NCI-H748 (cell line): ENCODE measurements around the gene ALDH3B1.
"Not testable (repeated sequence)": the region's sequence is repeated elsewhere in the genome, so short reads cannot be mapped to it uniquely, and the experiment has no call there.

Experiments used
- DNase-seq: peaks from one replicate; lab custom pipeline; 2025; ENCODE audit not compliant: unreplicated experiment; lab: John Stamatoyannopoulos, UW

Gene ALDH3B1

GRCh38 chr11:68010090-68011041 lies at the start of gene ALDH3B1:
Gene ALDH3B1 (plus strand): TSS chr11:68010327. CDS start chr11:68015298, 4,971 bp downstream.
- DNase-seq = no peak

GRCh38 chr11:67963217-67963616 lies 46.9 kb upstream of the ALDH3B1 start:
- DNase-seq = not testable (repeated sequence)

GRCh38 chr11:67963879-67964278 lies 46.2 kb upstream of the ALDH3B1 start:
- peak; percentile 8 for DNase-seq

- not testable (repeated sequence) for DNase-seq
These were observed 45.4 kb upstream of the ALDH3B1 start for GRCh38 chr11:67964746-67965145.

GRCh38 chr11:67965830-67966348 lies 44.2 kb upstream of the ALDH3B1 start:
- DNase-seq = not testable (repeated sequence)

GRCh38 chr11:67974746-67975145 lies 35.4 kb upstream of the ALDH3B1 start:
- DNase-seq = not testable (repeated sequence)

- DNase-seq = peak; percentile 45
These were observed 31.2 kb upstream of the ALDH3B1 start for GRCh38 chr11:67978766-67979418.

GRCh38 chr11:67981226-67981625 lies 28.9 kb upstream of the ALDH3B1 start:
- not testable (repeated sequence) for DNase-seq

- DNase-seq = not testable (repeated sequence)
These were observed 27.8 kb upstream of the ALDH3B1 start for GRCh38 chr11:67982255-67982857.

- DNase-seq = peak; percentile 29
These were observed 26.2 kb upstream of the ALDH3B1 start for GRCh38 chr11:67983951-67984350.

- not testable (repeated sequence) for DNase-seq
These were observed 24.8 kb upstream of the ALDH3B1 start for GRCh38 chr11:67985302-67985701.

- DNase-seq = not testable (repeated sequence)
These were observed 19.4 kb upstream of the ALDH3B1 start for GRCh38 chr11:67990546-67991346.

GRCh38 chr11:67991347-67992121 lies 18.6 kb upstream of the ALDH3B1 start:
- not testable (repeated sequence) for DNase-seq

- DNase-seq = peak; percentile 65
These were observed 16.3 kb upstream of the ALDH3B1 start for GRCh38 chr11:67993821-67994220.

- not testable (repeated sequence) for DNase-seq
These were observed 15.7 kb upstream of the ALDH3B1 start for GRCh38 chr11:67994387-67994786.

GRCh38 chr11:67995129-67995528 lies 15.0 kb upstream of the ALDH3B1 start:
- not testable (repeated sequence) for DNase-seq

- not testable (repeated sequence) for DNase-seq
These were observed 14.5 kb upstream of the ALDH3B1 start for GRCh38 chr11:67995579-67995978.

- DNase-seq = no peak
These were observed 14.1 kb upstream of the ALDH3B1 start for GRCh38 chr11:67996051-67996450.

GRCh38 chr11:67996622-67997474 lies 13.3 kb upstream of the ALDH3B1 start:
- DNase-seq = peak; percentile 47
